PC-3 (cell line): ENCODE data around the gene UBE2D2. TPM values are rescaled to one million over a fixed set of nuclear protein-coding genes. Genes with fewer than 3 reads are reported as not detected.
"Not testable (repeated sequence)": the region's sequence is repeated elsewhere in the genome, so short reads cannot be mapped to it uniquely, and the experiment has no call there.

Source experiments
- ATAC-seq: fragments of 200-7000 bp; cut with Tn5 transposase; 2 replicates; pipeline ENCODE4 v1.9.1; 2020; ENCODE audit warnings: mild to moderate bottlenecking, moderate library complexity
- BruUV-seq: library from RNA; stranded (reverse); fragments of 400-500 nt; replicated peaks from 2 replicates; lab custom pipeline; 2021; lab: Mats Ljungman, UMichigan
- CTCF ChIA-PET: fragments of 300-600 bp; sonication (Branson Sonifier 250); formaldehyde crosslinking; loops from one replicate; lab custom pipeline; 2022; ENCODE audit warnings: antibody characterized with exemption; lab: Charles Lee
- POLR2A ChIA-PET: fragments of 300-600 bp; sonication (Branson Sonifier 250); formaldehyde crosslinking; loops from one replicate; lab custom pipeline; 2022; ENCODE audit warnings: antibody characterized with exemption; ENCODE audit not compliant: unreplicated experiment; lab: Charles Lee
- DNase-seq: peaks from one replicate; pipeline ENCODE4 v3.0.0-alpha.2; 2015
- H2AFZ ChIP-seq: fragments of 300-600 bp; sonication (generic); 2 replicates; pipeline ENCODE4 v1.6.0; 2016; ENCODE audit warnings: antibody characterized with exemption, low read length
- H3F3A ChIP-seq: fragments of 300-600 bp; sonication (generic); one replicate; pipeline ENCODE4 v1.6.0; 2017; ENCODE audit warnings: antibody characterized with exemption, low read length, control low read depth, mild to moderate bottlenecking; ENCODE audit not compliant: unreplicated experiment
- H3K27ac ChIP-seq: fragments of 300-600 bp; sonication (generic); 2 replicates; pipeline ENCODE4 v1.5.1; 2016; ENCODE audit warnings: mild to moderate bottlenecking, low read length
- H3K27me3 ChIP-seq: fragments of 300-600 bp; sonication (generic); 2 replicates; pipeline ENCODE4 v1.6.1; 2016; ENCODE audit warnings: low read length, mixed read lengths
- H3K36me3 ChIP-seq: fragments of 300-600 bp; sonication (generic); 2 replicates; pipeline ENCODE4 v1.6.1; 2016; ENCODE audit warnings: low read depth, mixed run types, low read length, mixed read lengths
- H3K4me1 ChIP-seq: fragments of 300-600 bp; sonication (generic); 2 replicates; pipeline ENCODE4 v1.5.1; 2016; ENCODE audit warnings: low read length; ENCODE audit not compliant: insufficient read depth
- H3K4me2 ChIP-seq: fragments of 300-600 bp; sonication (generic); 2 replicates; pipeline ENCODE4 v1.6.0; 2016; ENCODE audit warnings: low read length
- H3K4me3 ChIP-seq: fragments of 300-600 bp; sonication (generic); 2 replicates; pipeline ENCODE4 v1.5.1; 2016; ENCODE audit warnings: mild to moderate bottlenecking, low read length, mixed read lengths
- H3K79me2 ChIP-seq: fragments of 300-600 bp; sonication (generic); 2 replicates; pipeline ENCODE4 v1.6.1; 2017; ENCODE audit warnings: low read length, mixed read lengths
- H3K9ac ChIP-seq: fragments of 300-600 bp; sonication (generic); 2 replicates; pipeline ENCODE4 v1.6.0; 2016; ENCODE audit warnings: mild to moderate bottlenecking, low read length
- H3K9me2 ChIP-seq: fragments of 300-600 bp; sonication (generic); replicated peaks from 2 replicates; pipeline ENCODE4 v1.6.1; 2016; ENCODE audit warnings: mixed run types, low read length, mixed read lengths
- H3K9me3 ChIP-seq: fragments of 300-600 bp; sonication (generic); 2 replicates; pipeline ENCODE4 v1.6.1; 2016; ENCODE audit warnings: low read length, mixed read lengths
- H4K20me1 ChIP-seq: fragments of 300-600 bp; sonication (generic); 2 replicates; pipeline ENCODE4 v1.6.1; 2016; ENCODE audit warnings: low read length, mixed read lengths
- EZH2 ChIP-seq: fragments of 300-600 bp; sonication (generic); IDR thresholded peaks from one replicate; pipeline ENCODE4 v1.6.1; 2017; ENCODE audit warnings: antibody characterized with exemption, mild to moderate bottlenecking, low read length; ENCODE audit not compliant: unreplicated experiment
- EZH2phosphoT487 ChIP-seq: fragments of 300-600 bp; sonication (generic); IDR thresholded peaks from 2 replicates; pipeline ENCODE4 v1.6.1; 2018; ENCODE audit warnings: mild to moderate bottlenecking, antibody characterized with exemption, low read length, borderline replicate concordance
- intact Hi-C: fragments of 100-400 bp; cut with micrococcal nuclease; formaldehyde crosslinking; loops from 2 replicates; pipeline ENCODE4 v1.9.0; 2023
- total RNA-seq: library from RNA; depleted of rRNA; stranded (reverse); fragments of >200 nt; gene quantifications from 2 replicates; pipeline ENCODE4 v1.2.3, GENCODE V29; 2014
- TF ChIP-seq, protein P1 (sequence below): fragments of 300-600 bp; sonication (generic); conservative IDR thresholded peaks from 2 replicates; pipeline ENCODE4 v1.5.1; 2017; ENCODE audit warnings: antibody characterized with exemption, low read depth, mild to moderate bottlenecking, low read length

UBE2D2 gene
- total RNA-seq, 1 experiment from 2014 or later, result 98.7 TPM

DNA sequence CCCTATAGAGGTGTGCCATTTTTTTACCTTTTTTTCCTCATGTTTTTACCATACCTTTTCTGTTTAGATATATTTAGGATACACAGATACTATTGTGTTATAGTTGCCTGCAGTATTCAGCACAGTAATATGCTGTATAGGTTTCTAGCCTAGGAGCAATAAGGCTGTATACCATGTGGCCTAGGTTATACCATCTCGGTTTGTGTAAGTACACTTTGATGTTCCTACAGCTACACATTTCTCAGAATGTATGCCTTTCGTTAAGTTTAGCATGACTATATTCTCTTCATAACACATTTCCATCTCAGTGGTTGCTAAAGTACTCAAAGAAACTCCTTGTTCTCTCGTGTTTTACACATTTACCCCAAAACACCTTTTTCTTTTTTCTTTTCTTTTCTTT lies 23.0 kb downstream of the UBE2D2 start:
- Histone ChIP-seq H3K9me2 (no peaks in the 10 kb centered on the region), H3K27me3 (no peaks in the 10 kb centered on the region), H3K4me2 (no peak overlapping the region), H4K20me1 (peaks cover 5% of the 10 kb centered on the region; the same call in 1 of the 2 replicates), H3K79me2 (peaks cover 97% of the 10 kb centered on the region), H3K4me1 (no peaks in the 10 kb centered on the region), H3K4me3 (no peak overlapping the region), H3K36me3 (no peaks in the 10 kb centered on the region), H3K27ac (no peak overlapping the region), H3K9ac (no peak overlapping the region), H3K9me3 (no peaks in the 10 kb centered on the region), H2AFZ (no peak overlapping the region), H3F3A (no peaks in the 10 kb centered on the region)
- ATAC-seq, result no peak
- no TSS peak for BruUV-seq
- intact Hi-C loops, result no loop called here
- no peak for DNase-seq
- TF ChIP-seq EZH2, result no peak
- TF ChIP-seq, protein P1, sequence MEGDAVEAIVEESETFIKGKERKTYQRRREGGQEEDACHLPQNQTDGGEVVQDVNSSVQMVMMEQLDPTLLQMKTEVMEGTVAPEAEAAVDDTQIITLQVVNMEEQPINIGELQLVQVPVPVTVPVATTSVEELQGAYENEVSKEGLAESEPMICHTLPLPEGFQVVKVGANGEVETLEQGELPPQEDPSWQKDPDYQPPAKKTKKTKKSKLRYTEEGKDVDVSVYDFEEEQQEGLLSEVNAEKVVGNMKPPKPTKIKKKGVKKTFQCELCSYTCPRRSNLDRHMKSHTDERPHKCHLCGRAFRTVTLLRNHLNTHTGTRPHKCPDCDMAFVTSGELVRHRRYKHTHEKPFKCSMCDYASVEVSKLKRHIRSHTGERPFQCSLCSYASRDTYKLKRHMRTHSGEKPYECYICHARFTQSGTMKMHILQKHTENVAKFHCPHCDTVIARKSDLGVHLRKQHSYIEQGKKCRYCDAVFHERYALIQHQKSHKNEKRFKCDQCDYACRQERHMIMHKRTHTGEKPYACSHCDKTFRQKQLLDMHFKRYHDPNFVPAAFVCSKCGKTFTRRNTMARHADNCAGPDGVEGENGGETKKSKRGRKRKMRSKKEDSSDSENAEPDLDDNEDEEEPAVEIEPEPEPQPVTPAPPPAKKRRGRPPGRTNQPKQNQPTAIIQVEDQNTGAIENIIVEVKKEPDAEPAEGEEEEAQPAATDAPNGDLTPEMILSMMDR, result no peak
- no peak for TF ChIP-seq EZH2phosphoT487
- CTCF ChIA-PET, result no interaction called here
- POLR2A ChIA-PET, result no interaction called here

DNA sequence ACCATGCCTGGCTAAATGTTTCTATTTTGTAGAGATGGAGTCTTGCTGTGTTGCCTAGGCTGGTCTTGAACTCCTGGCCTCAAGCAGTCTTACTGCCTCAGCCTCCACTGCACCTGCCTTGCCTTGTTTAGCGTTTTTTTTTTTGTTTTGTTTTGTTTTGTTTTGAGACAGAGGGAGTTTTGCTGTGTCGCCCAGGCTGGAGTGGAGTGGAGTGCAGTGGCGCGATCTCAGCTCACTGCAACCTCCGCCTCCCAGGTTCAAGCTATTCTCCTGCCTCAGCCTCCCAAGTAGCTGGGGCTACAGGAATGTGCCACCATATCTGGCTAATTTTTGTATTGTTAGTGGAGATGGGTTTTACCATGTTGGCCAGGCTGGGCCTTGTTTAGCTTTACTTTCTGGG lies 27.0 kb downstream of the UBE2D2 start:
- H3K9me3 ChIP-seq, H3K9me2 ChIP-seq, H3K4me2 ChIP-seq, H3K4me1 ChIP-seq, ATAC-seq, CTCF ChIA-PET, H3K36me3 ChIP-seq, H3K27me3 ChIP-seq, H3K27ac ChIP-seq, intact Hi-C loops, H2AFZ ChIP-seq, DNase-seq, H3F3A ChIP-seq, H3K4me3 ChIP-seq, BruUV-seq, H4K20me1 ChIP-seq, H3K9ac ChIP-seq: not testable (repeated sequence)
- POLR2A ChIA-PET, result interaction anchor here (0.6 to 0.7 kb wide), 2 partner anchors 12 to 25 kb away, joined by 3 to 23 read pairs; no protein-coding TSS in a partner anchor
- peaks cover 97% of the 10 kb centered on the region for H3K79me2 ChIP-seq

DNA sequence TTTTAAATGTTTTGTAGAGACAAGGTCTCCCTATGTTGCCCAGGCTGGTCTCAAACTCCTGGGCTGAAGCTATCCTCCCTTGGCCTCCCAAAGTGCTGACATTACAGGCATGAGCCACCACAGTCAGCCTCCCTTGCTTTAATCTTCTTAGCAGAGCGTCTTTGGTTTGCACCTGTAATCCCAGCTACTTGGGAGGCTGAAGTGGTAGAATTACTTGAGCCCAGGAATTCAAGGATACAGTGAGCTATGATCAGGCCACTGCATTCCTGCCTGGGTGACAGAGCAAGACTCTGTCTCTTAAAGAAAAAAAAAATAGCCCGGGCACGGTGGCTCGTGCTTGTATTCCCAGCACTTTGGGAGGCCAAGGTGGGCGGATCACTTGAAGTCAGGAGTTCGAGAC lies 27.8 kb downstream of the UBE2D2 start:
- Histone ChIP-seq H3K9ac (no peak overlapping the region), H3K4me2 (no peak overlapping the region), H3K27me3 (no peaks in the 10 kb centered on the region), H3K36me3 (no peaks in the 10 kb centered on the region), H3K27ac (no peak overlapping the region), H3K9me2 (no peaks in the 10 kb centered on the region), H4K20me1 (no peaks in the 10 kb centered on the region), H3F3A (peaks cover 4% of the 10 kb centered on the region), H3K79me2 (peaks cover 95% of the 10 kb centered on the region), H3K4me3 (no peak overlapping the region), H2AFZ (no peak overlapping the region), H3K9me3 (no peaks in the 10 kb centered on the region), H3K4me1 (peaks cover 6% of the 10 kb centered on the region)
- BruUV-seq, result no TSS peak
- intact Hi-C loops, result no loop called here
- POLR2A ChIA-PET, result interaction anchor here (0.6 kb wide), 1 partner anchor 12 kb away, joined by 23 read pairs; no protein-coding TSS in a partner anchor
- CTCF ChIA-PET, result no interaction called here
- no peak for ATAC-seq
- TF ChIP-seq EZH2phosphoT487 (no peak), EZH2 (no peak)
- TF ChIP-seq, protein P1, result no peak
- no peak for DNase-seq
